ENCODE data around the gene ENOSF1. TPM values are rescaled to one million over a fixed set of nuclear protein-coding genes. Genes with fewer than 3 reads are reported as not detected.

ENOSF1 gene
- total RNA-seq, 1 donor from 2014 or later = 93.6 TPM

Other genes starting within 250 kb of the ENOSF1 start
- not detected in 2 replicates for gene COLEC12, start 211.9 kb downstream of the ENOSF1 start, total RNA-seq
- gene CETN1, start 132.2 kb downstream of the ENOSF1 start, total RNA-seq = not detected in 2 replicates
- gene CLUL1, start 115.6 kb downstream of the ENOSF1 start, total RNA-seq = not detected in 2 replicates
- gene TYMS, start 55.0 kb downstream of the ENOSF1 start, total RNA-seq = 272 and 273 TPM in 2 replicates
- gene YES1, start 99.6 kb upstream of the ENOSF1 start, total RNA-seq = 18.4 and 18.5 TPM in 2 replicates
- not detected in 2 replicates for gene ADCYAP1, start 192.2 kb upstream of the ENOSF1 start, total RNA-seq

Data from activated T-helper 2 cell treated with anti-CD3 and anti-CD28 coated beads, Interferon-gamma antibody, Interleukin-2, Interleukin-4, amounts not matched to agents 10 μg/mL and 5 μg/mL and 100 μg/mL, durations not matched to agents 14 hours and 24 hours and 36 hours (primary cell).